K562 treated with DMSO at 1 percent for 24 hours (cell line): ENCODE results near the gene SULT1B1. TPM values are rescaled to one million over a fixed set of nuclear protein-coding genes. Genes with fewer than 3 reads are reported as not detected.

Experiments used
- total RNA-seq: library from RNA; unstranded; fragments of 300-600 nt; gene quantifications from 2 replicates; pipeline ENCODE4 v1.2.3, GENCODE V29; 2022; ENCODE audit warnings: low read depth; ENCODE audit not compliant: insufficient read depth

Gene SULT1B1
- not detected in 2 replicates for total RNA-seq

DNA sequence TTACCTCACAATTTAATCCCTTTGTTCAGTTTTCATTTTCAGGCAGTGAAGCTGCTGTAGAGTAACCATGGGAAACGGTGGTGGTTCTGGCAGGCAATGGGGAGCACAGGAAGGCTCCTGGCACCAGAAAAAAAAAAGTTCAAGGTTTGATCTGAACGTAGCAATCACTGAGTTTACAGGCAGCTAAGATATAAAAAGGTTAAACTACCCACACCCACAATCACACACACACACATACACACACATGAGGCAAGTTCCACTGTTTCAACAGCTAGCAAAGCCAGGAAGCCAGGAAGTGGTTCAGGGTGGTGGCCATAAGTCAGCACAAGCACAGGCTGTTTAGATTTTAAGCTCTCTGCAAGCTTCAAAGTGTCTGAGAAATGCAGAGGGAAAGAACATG is at the start of gene SULT1B1:
Gene SULT1B1 (minus strand): TSS at position 166 of the 400 bp plus-strand sequence. CDS start 5,403 bp downstream, outside the sequence.

Other genes with a start within 250 kb of the SULT1B1 start
- gene UGT2A2, start 121.0 kb downstream of the SULT1B1 start, total RNA-seq, result not detected in 2 replicates
- not detected in 2 replicates for gene UGT2A1, start 107.4 kb downstream of the SULT1B1 start, total RNA-seq
- gene SULT1E1, start 99.5 kb upstream of the SULT1B1 start, total RNA-seq, result not detected in 2 replicates
- gene CSN1S1, start 170.4 kb upstream of the SULT1B1 start, total RNA-seq, result not detected in 2 replicates
- gene CSN2, start 205.1 kb upstream of the SULT1B1 start, total RNA-seq, result not detected in 2 replicates
- gene STATH, start 235.3 kb upstream of the SULT1B1 start, total RNA-seq, result not detected in 2 replicates